Measurements from ENCODE around the gene EDN2.

DNA sequence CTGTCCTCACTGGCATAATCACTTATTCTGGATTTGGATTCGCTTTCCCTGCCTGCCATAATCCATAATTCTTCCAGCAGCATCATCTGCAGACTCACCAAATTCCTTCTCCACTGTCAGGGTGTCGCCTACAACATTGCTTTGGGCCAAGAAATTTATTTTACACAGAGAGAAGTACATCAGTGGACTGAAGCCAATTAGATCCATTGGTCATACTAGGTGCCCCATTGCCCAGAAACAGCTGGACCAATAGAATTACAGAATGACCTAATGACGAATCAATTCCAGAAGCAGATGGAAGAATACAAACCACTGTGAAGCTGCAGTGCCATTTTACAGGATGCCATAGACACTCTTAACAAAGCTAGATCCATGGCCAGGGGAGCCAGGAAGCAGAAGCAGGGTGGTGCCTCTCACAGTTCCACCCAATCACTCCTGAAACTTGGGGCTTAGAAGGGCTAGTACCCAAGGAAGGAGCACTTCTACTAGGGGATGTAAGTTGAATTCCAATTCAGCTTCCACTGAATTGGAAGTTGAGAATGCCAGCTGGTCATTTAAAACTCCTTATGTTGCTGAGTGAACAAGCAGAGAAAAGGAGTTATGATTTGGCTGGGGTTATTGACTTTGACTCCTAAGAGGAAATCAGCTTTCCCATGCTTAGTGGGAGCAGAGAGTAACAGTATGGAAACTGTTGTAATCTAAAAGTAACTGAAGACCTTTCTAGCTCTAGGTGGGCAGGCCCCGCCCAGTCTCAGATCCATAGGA, 44.0 kb downstream of the EDN2 start:
- TF ChIP-seq, protein P1, sequence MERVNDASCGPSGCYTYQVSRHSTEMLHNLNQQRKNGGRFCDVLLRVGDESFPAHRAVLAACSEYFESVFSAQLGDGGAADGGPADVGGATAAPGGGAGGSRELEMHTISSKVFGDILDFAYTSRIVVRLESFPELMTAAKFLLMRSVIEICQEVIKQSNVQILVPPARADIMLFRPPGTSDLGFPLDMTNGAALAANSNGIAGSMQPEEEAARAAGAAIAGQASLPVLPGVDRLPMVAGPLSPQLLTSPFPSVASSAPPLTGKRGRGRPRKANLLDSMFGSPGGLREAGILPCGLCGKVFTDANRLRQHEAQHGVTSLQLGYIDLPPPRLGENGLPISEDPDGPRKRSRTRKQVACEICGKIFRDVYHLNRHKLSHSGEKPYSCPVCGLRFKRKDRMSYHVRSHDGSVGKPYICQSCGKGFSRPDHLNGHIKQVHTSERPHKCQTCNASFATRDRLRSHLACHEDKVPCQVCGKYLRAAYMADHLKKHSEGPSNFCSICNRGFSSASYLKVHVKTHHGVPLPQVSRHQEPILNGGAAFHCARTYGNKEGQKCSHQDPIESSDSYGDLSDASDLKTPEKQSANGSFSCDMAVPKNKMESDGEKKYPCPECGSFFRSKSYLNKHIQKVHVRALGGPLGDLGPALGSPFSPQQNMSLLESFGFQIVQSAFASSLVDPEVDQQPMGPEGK (CRISPR knock-in tag; IDR thresholded peaks at IDR 0.05; ENCODE audit: borderline replicate concordance), result no peak
- no peak for TF ChIP-seq BACH2 (CRISPR knock-in tag; IDR thresholded peaks at IDR 0.05; ENCODE audit: borderline replicate concordance)

Data from SK-N-SH treated with all-trans-retinoic acid at 6 μM for 48 hours (cell line).